ENCODE measurements around the gene NOXO1.
A peak's percentile ranks its signal among the peaks of the same experiment; 100 is the strongest.

The NOXO1 gene

GRCh38 chr16:2019921-2020831, 38.9 kb upstream of the NOXO1 start:
- TF ChIP-seq, protein P1, sequence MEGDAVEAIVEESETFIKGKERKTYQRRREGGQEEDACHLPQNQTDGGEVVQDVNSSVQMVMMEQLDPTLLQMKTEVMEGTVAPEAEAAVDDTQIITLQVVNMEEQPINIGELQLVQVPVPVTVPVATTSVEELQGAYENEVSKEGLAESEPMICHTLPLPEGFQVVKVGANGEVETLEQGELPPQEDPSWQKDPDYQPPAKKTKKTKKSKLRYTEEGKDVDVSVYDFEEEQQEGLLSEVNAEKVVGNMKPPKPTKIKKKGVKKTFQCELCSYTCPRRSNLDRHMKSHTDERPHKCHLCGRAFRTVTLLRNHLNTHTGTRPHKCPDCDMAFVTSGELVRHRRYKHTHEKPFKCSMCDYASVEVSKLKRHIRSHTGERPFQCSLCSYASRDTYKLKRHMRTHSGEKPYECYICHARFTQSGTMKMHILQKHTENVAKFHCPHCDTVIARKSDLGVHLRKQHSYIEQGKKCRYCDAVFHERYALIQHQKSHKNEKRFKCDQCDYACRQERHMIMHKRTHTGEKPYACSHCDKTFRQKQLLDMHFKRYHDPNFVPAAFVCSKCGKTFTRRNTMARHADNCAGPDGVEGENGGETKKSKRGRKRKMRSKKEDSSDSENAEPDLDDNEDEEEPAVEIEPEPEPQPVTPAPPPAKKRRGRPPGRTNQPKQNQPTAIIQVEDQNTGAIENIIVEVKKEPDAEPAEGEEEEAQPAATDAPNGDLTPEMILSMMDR (IDR thresholded peaks at IDR 0.05; ENCODE audit: insufficient read depth, low read length, poor library complexity, severe bottlenecking) = no peak
- TF ChIP-seq EZH2phosphoT487 (conservative IDR thresholded peaks at IDR 0.05; ENCODE audit: low read length) = no peak
- Histone ChIP-seq H3F3A (ENCODE audit: insufficient read depth) (no peaks in the 10 kb centered on the region), H3K9ac (ENCODE audit: low read length) (no peak overlapping the region), H3K27me3 (ENCODE audit: low read length) (no peaks in the 10 kb centered on the region), H3K36me3 (ENCODE audit: low read length) (no peaks in the 10 kb centered on the region), H3K9me3 (ENCODE audit: insufficient read depth, low read length) (no peaks in the 10 kb centered on the region), H2AFZ (ENCODE audit: low read depth, low read length, severe bottlenecking) (no peak overlapping the region), H3K4me2 (ENCODE audit: low read depth, low read length, poor library complexity, severe bottlenecking) (no peak overlapping the region), H3K79me2 (ENCODE audit: insufficient read depth, low read length) (no peaks in the 10 kb centered on the region), H4K20me1 (ENCODE audit: low read depth, low read length) (no peaks in the 10 kb centered on the region), H3K9me2 (replicated peaks; ENCODE audit: insufficient read depth, low read length) (no peaks in the 10 kb centered on the region), H3K27ac (ENCODE audit: low read depth, low read length) (no peak overlapping the region), H3K4me3 (ENCODE audit: insufficient read depth, low read length, poor library complexity, severe bottlenecking) (no peak overlapping the region)

DNA sequence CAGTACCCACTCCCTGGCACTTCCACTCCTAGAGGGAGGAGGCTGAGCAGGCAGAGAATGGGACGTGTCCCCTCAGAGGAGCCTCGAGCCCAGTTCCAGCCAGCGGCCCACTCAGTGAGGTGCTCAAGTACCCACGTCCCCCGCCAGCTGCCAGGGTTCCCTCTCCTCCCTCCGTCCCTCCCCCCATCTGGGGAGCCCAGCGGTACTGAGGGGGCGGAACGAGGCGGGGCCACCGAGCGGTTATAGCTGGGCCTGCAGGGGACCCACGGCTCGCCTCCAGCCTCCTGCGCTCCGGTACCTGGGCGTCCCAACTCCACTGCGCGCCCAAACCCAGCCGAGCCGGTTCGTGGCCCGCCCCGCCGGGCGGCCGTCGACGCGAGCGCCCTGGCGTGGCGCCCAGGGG, 38.2 kb upstream of the NOXO1 start, which contains the start of gene NPW:
Gene NPW, plus strand, starts transcription at position 268 of the 403 bp plus-strand sequence.
- H2AFZ ChIP-seq (ENCODE audit: low read depth, low read length, severe bottlenecking) = no peak within 1 kb of the TSS
- no peak within 1 kb of the TSS for H3K9ac ChIP-seq (ENCODE audit: low read length)
- no peaks in the 10 kb centered on the region for H4K20me1 ChIP-seq (ENCODE audit: low read depth, low read length)
- H3K36me3 ChIP-seq (ENCODE audit: low read length) = no peaks in the 10 kb centered on the region
- H3K27me3 ChIP-seq (ENCODE audit: low read length) = no peaks in the 10 kb centered on the region
- no peaks in the 10 kb centered on the region for H3K9me3 ChIP-seq (ENCODE audit: insufficient read depth, low read length)
- H3K79me2 ChIP-seq (ENCODE audit: insufficient read depth, low read length) = no peaks in the 10 kb centered on the region
- no peak within 1 kb of the TSS for H3K4me3 ChIP-seq (ENCODE audit: insufficient read depth, low read length, poor library complexity, severe bottlenecking)
- no peaks in the 10 kb centered on the region for H3K9me2 ChIP-seq (replicated peaks; ENCODE audit: insufficient read depth, low read length)
- no peak within 1 kb of the TSS for H3K4me2 ChIP-seq (ENCODE audit: low read depth, low read length, poor library complexity, severe bottlenecking)
- no peaks in the 10 kb centered on the region for H3F3A ChIP-seq (ENCODE audit: insufficient read depth)
- H3K27ac ChIP-seq (ENCODE audit: low read depth, low read length) = no peak within 1 kb of the TSS
- TF ChIP-seq, protein P1 (IDR thresholded peaks at IDR 0.05; ENCODE audit: insufficient read depth, low read length, poor library complexity, severe bottlenecking) = no peak
- TF ChIP-seq EZH2phosphoT487 (conservative IDR thresholded peaks at IDR 0.05; ENCODE audit: low read length) = no peak

DNA sequence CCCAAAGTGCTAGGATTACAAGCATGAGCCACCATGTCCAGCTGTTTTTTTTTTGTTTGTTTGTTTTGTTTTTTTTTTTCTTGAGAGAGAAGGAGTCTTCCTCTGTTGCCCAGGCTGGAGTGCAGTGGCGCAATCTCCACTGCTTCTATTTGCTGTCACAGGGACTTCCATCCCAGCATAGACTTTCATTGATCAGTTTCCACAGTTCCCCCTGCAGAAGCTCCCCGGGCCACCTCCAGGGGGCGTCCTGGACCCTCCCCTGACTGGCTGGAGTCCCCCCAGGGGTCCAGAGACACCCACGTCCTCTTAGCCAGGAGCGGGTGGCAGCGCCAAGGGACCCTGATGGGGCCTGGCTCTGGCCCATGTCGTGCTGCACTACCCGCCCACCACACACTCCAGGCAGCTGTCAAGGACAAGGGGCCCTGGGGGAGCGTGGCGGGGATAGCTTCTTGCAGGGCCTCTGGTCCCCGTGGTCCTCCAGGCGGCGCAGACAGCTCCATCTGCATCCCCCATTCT, 35.2 kb upstream of the NOXO1 start:
- H4K20me1 ChIP-seq (ENCODE audit: low read depth, low read length) = no peaks in the 10 kb centered on the region
- H3K27ac ChIP-seq (ENCODE audit: low read depth, low read length) = no peak overlapping the region
- no peaks in the 10 kb centered on the region for H3K9me2 ChIP-seq (replicated peaks; ENCODE audit: insufficient read depth, low read length)
- no peak overlapping the region for H2AFZ ChIP-seq (ENCODE audit: low read depth, low read length, severe bottlenecking)
- H3K27me3 ChIP-seq (ENCODE audit: low read length) = no peaks in the 10 kb centered on the region
- no peaks in the 10 kb centered on the region for H3K79me2 ChIP-seq (ENCODE audit: insufficient read depth, low read length)
- H3K9me3 ChIP-seq (ENCODE audit: insufficient read depth, low read length) = no peaks in the 10 kb centered on the region
- H3K9ac ChIP-seq (ENCODE audit: low read length) = no peak overlapping the region
- H3K4me2 ChIP-seq (ENCODE audit: low read depth, low read length, poor library complexity, severe bottlenecking) = no peak overlapping the region
- H3F3A ChIP-seq (ENCODE audit: insufficient read depth) = no peaks in the 10 kb centered on the region
- no peaks in the 10 kb centered on the region for H3K36me3 ChIP-seq (ENCODE audit: low read length)
- no peak for TF ChIP-seq EZH2phosphoT487 (conservative IDR thresholded peaks at IDR 0.05; ENCODE audit: low read length)
- TF ChIP-seq, protein P1 (IDR thresholded peaks at IDR 0.05; ENCODE audit: insufficient read depth, low read length, poor library complexity, severe bottlenecking) = peak; percentile 35
- H3K4me3 ChIP-seq (ENCODE audit: insufficient read depth, low read length, poor library complexity, severe bottlenecking) = no peak overlapping the region
